CD4-positive, alpha-beta memory T cell (primary cell): ENCODE measurements around the gene CCL5. TPM values are rescaled to one million over a fixed set of nuclear protein-coding genes. Genes with fewer than 3 reads are reported as not detected.

ENCODE experiments used
- CTCF ChIA-PET: fragments of 350-600 bp; sonication (Branson Sonifier 250); formaldehyde crosslinking; loops from one replicate; lab custom pipeline; 2021; ENCODE audit warnings: inconsistent platforms; ENCODE audit not compliant: partially characterized antibody; lab: Charles Lee
- POLR2A ChIA-PET: fragments of 350-600 bp; sonication (Branson Sonifier 250); formaldehyde crosslinking; loops from one replicate; lab custom pipeline; 2021; ENCODE audit not compliant: partially characterized antibody; lab: Charles Lee
- DNase-seq, 5 donors: peaks; one replicate each; pipeline versions ENCODE4 v3.0.0 to v3.0.0-alpha.2; 2020 to 2022; ENCODE audit warnings: mixed read lengths in 1 of 5
- H3K27ac ChIP-seq: one replicate; pipeline ENCODE4 v1.7.0; 2013; ENCODE audit warnings: low read depth, low read length
- H3K27me3 ChIP-seq: 2 replicates; pipeline ENCODE4 v1.7.0; 2013; ENCODE audit warnings: mild to moderate bottlenecking, low read length, moderate library complexity; ENCODE audit not compliant: insufficient read depth
- H3K36me3 ChIP-seq: 2 replicates; pipeline ENCODE4 v1.7.0; 2013; ENCODE audit warnings: mild to moderate bottlenecking, low read length, moderate library complexity; ENCODE audit not compliant: insufficient read depth
- H3K4me1 ChIP-seq: 2 replicates; pipeline ENCODE4 v1.7.0; 2013; ENCODE audit warnings: mild to moderate bottlenecking, low read length, moderate library complexity; ENCODE audit not compliant: insufficient read depth
- H3K4me3 ChIP-seq, 2 donors: one replicate each; pipeline ENCODE4 v1.7.0; 2013; ENCODE audit warnings: low read length in 2 of 2, mild to moderate bottlenecking in 1 of 2
- H3K9me3 ChIP-seq, 2 donors: one replicate each; pipeline ENCODE4 v1.7.0; 2013; ENCODE audit warnings: low read length in 2 of 2, control low read depth in 1 of 2; ENCODE audit not compliant: control insufficient read depth in 1 of 2
- H3K27ac Mint-ChIP-seq, 7 donors: one replicate each; pipeline ENCODE4 v1.8.0; 2020 to 2021; ENCODE audit warnings: mixed read lengths in 7 of 7, mild to moderate bottlenecking in 6 of 7, inconsistent platforms in 3 of 7, moderate library complexity in 3 of 7
- H3K27me3 Mint-ChIP-seq, 2 donors: one replicate each; pipeline ENCODE4 v1.8.0; 2020 to 2021; ENCODE audit warnings: mixed read lengths in 2 of 2
- H3K36me3 Mint-ChIP-seq, 2 donors: one replicate each; pipeline ENCODE4 v1.8.0; 2020 to 2021; ENCODE audit warnings: mixed read lengths in 2 of 2, inconsistent platforms in 1 of 2, mild to moderate bottlenecking in 1 of 2
- H3K4me1 Mint-ChIP-seq, 4 donors: one replicate each; pipeline ENCODE4 v1.8.0; 2020 to 2021; ENCODE audit warnings: mixed read lengths in 4 of 4, mild to moderate bottlenecking in 1 of 4
- H3K4me3 Mint-ChIP-seq, 8 donors: one replicate each; pipeline ENCODE4 v1.8.0; 2020 to 2021; ENCODE audit warnings: mixed read lengths in 8 of 8, mild to moderate bottlenecking in 7 of 8, moderate library complexity in 6 of 8, inconsistent platforms in 3 of 8
- H3K9me3 Mint-ChIP-seq, 8 donors: one replicate each; pipeline ENCODE4 v1.8.0; 2020 to 2021; ENCODE audit warnings: mixed read lengths in 8 of 8, mild to moderate bottlenecking in 5 of 8, inconsistent platforms in 3 of 8, moderate library complexity in 1 of 8
- intact Hi-C: fragments of 100-400 bp; cut with micrococcal nuclease; formaldehyde crosslinking; loops from one replicate; pipeline ENCODE4 v1.15.1; 2023
- polyA plus RNA-seq, 2 donors: library from polyadenylated mRNA; unstranded; fragments of 300-500 nt; fragmentation: Illumina TruSeq; gene quantifications; one replicate each; pipeline ENCODE4 v1.2.3, GENCODE V29; 2021
- total RNA-seq, 2 experiments: library from RNA; stranded (reverse); gene quantifications; one replicate each; pipeline ENCODE4 v1.2.3, GENCODE V29; 2021

CCL5 gene
- total and polyA plus RNA-seq, 4 experiments from 2014 or later = 156 to 309 (median 244) TPM

- Histone ChIP-seq H3K27ac (no peak overlapping the region), H3K36me3 (peaks cover 3% of the 10 kb centered on the region), H3K27me3 (no peaks in the 10 kb centered on the region), H3K4me3 (no peak overlapping the region), H3K9me3 (no peaks in the 10 kb centered on the region), H3K4me1 (peaks cover 15% of the 10 kb centered on the region)
- Mint-ChIP-seq H3K27me3 (no peaks in the 10 kb centered on the region), H3K4me1 (peaks cover 14 to 48% (median 30%) of the 10 kb centered on the region in 4 donors), H3K36me3 (peaks cover 11 to 27% of the 10 kb centered on the region in 2 donors), H3K9me3 (no peaks in the 10 kb centered on the region), H3K27ac (peak overlapping the region in 5 of 7 donors; percentile 6 to 55 (median 43)), H3K4me3 (peak overlapping the region in 1 of 8 donors; percentile 13)
- ChIA-PET POLR2A (interaction anchor here (0.7 to 5.4 kb wide), 12 partner anchors 9 to 60 kb away, joined by 3 to 52 read pairs (median 7); partner anchors contain the start of genes CCL5 and RDM1), CTCF (interaction anchor here (1.0 to 5.6 kb wide), 12 partner anchors 9 to 202 kb away, joined by 3 to 24 read pairs (median 6); partner anchors contain the start of gene CCL5)
- DNase-seq = peak in 4 of 5 donors; percentile 26 to 49 (median 36)
- intact Hi-C loops = loop anchor here (5.0 kb wide), 1 partner anchor 36 kb away; no protein-coding TSS in a partner anchor
These were observed 9.0 kb downstream of the CCL5 start for GRCh38 chr17:35870906-35871819.

GRCh38 chr17:35868737-35869136 lies 11.4 kb downstream of the CCL5 start, which contains the start of gene HEATR9:
TSS of gene HEATR9 (minus strand) at chr17:35868891. CDS start at chr17:35868742, 149 bp downstream.
- Histone ChIP-seq H3K36me3 (peaks cover 3% of the 10 kb centered on the region), H3K4me3 (no peak within 1 kb of the TSS), H3K27ac (no peak within 1 kb of the TSS), H3K27me3 (no peaks in the 10 kb centered on the region), H3K9me3 (no peaks in the 10 kb centered on the region), H3K4me1 (peaks cover 15% of the 10 kb centered on the region)
- no peak for DNase-seq
- ChIA-PET POLR2A (interaction anchor here (1.5 to 5.4 kb wide), 3 partner anchors 14 to 32 kb away, joined by 3 to 52 read pairs (median 5); no protein-coding TSS in a partner anchor), CTCF (interaction anchor here (0.6 to 5.6 kb wide), 2 partner anchors 19 to 65 kb away, joined by 3 to 24 read pairs; no protein-coding TSS in a partner anchor)
- peaks cover 10 to 11% of the 10 kb centered on the region in 2 donors for H3K36me3 Mint-ChIP-seq
- H3K4me3 Mint-ChIP-seq = no peak within 1 kb of the TSS
- H3K4me1 Mint-ChIP-seq = peaks cover 12 to 43% (median 28%) of the 10 kb centered on the region in 4 donors
- H3K9me3 Mint-ChIP-seq = no peaks in the 10 kb centered on the region
- no peaks in the 10 kb centered on the region for H3K27me3 Mint-ChIP-seq
- intact Hi-C loops = no loop called here
- peak within 1 kb of the TSS in 5 of 7 donors; percentile 3 to 76 (median 57) for H3K27ac Mint-ChIP-seq

- H3K27me3 Mint-ChIP-seq = no peaks in the 10 kb centered on the region
- intact Hi-C loops = no loop called here
- H3K9me3 Mint-ChIP-seq = no peaks in the 10 kb centered on the region
- H3K27ac ChIP-seq = no peak overlapping the region
- peaks cover 8 to 35% (median 24%) of the 10 kb centered on the region in 4 donors for H3K4me1 Mint-ChIP-seq
- H3K4me3 ChIP-seq = no peak overlapping the region
- DNase-seq = no peak
- ChIA-PET POLR2A (interaction anchor here (1.3 to 5.4 kb wide), 2 partner anchors 12 to 22 kb away, joined by 3 to 52 read pairs; no protein-coding TSS in a partner anchor), CTCF (interaction anchor here (0.8 to 5.6 kb wide), 2 partner anchors 18 to 21 kb away, joined by 3 to 24 read pairs; no protein-coding TSS in a partner anchor)
- H3K9me3 ChIP-seq = no peaks in the 10 kb centered on the region
- no peaks in the 10 kb centered on the region for H3K36me3 ChIP-seq
- H3K27me3 ChIP-seq = no peaks in the 10 kb centered on the region
- peaks cover 10 to 12% of the 10 kb centered on the region in 2 donors for H3K36me3 Mint-ChIP-seq
- H3K4me1 ChIP-seq = peaks cover 15% of the 10 kb centered on the region
- no peak overlapping the region for H3K4me3 Mint-ChIP-seq
- no peak overlapping the region for H3K27ac Mint-ChIP-seq
These were observed 12.6 kb downstream of the CCL5 start for GRCh38 chr17:35867574-35867973.

GRCh38 chr17:35866341-35866950 lies 13.7 kb downstream of the CCL5 start:
- no peak overlapping the region for H3K27ac Mint-ChIP-seq
- H3K36me3 Mint-ChIP-seq = peaks cover 4 to 6% of the 10 kb centered on the region in 2 donors
- H3K4me1 Mint-ChIP-seq = peaks cover 7 to 27% (median 18%) of the 10 kb centered on the region in 4 donors

GRCh38 chr17:35865412-35866340 lies 14.5 kb downstream of the CCL5 start:
- Histone ChIP-seq H3K4me1 (peaks cover 11% of the 10 kb centered on the region), H3K36me3 (no peaks in the 10 kb centered on the region), H3K9me3 (no peaks in the 10 kb centered on the region), H3K27ac (no peak overlapping the region), H3K27me3 (no peaks in the 10 kb centered on the region), H3K4me3 (no peak overlapping the region)
- peaks cover 4 to 6% of the 10 kb centered on the region in 2 donors for H3K36me3 Mint-ChIP-seq
- intact Hi-C loops = no loop called here
- no peaks in the 10 kb centered on the region for H3K27me3 Mint-ChIP-seq
- no peak for DNase-seq
- CTCF ChIA-PET = interaction anchor here (1.1 to 2.1 kb wide), 3 partner anchors 10 to 101 kb away, joined by 3 to 6 read pairs (median 4); no protein-coding TSS in a partner anchor
- peak overlapping the region in 4 of 7 donors; percentile 14 to 74 (median 64) for H3K27ac Mint-ChIP-seq
- peaks cover 2 to 20% (median 13%) of the 10 kb centered on the region in 4 donors for H3K4me1 Mint-ChIP-seq
- POLR2A ChIA-PET = interaction anchor here (1.0 to 1.2 kb wide), 2 partner anchors 9 to 32 kb away, joined by 3 read pairs; no protein-coding TSS in a partner anchor
- H3K4me3 Mint-ChIP-seq = no peak overlapping the region
- H3K9me3 Mint-ChIP-seq = no peaks in the 10 kb centered on the region

More at GRCh38 chr17:35866341-35866950, 13.7 kb downstream of the CCL5 start:
- no peak for DNase-seq
- POLR2A ChIA-PET = interaction anchor here (1.0 kb wide), 1 partner anchor 32 kb away, joined by 3 read pairs; no protein-coding TSS in a partner anchor
- peaks cover 15% of the 10 kb centered on the region for H3K4me1 ChIP-seq
- H3K36me3 ChIP-seq = no peaks in the 10 kb centered on the region
- no peak overlapping the region for H3K27ac ChIP-seq
- H3K27me3 ChIP-seq = no peaks in the 10 kb centered on the region
- no peaks in the 10 kb centered on the region for H3K9me3 ChIP-seq
- H3K9me3 Mint-ChIP-seq = no peaks in the 10 kb centered on the region
- H3K4me3 ChIP-seq = no peak overlapping the region
- CTCF ChIA-PET = interaction anchor here (0.8 kb wide), 1 partner anchor 20 kb away, joined by 3 read pairs; no protein-coding TSS in a partner anchor
- intact Hi-C loops = no loop called here
- H3K4me3 Mint-ChIP-seq = no peak overlapping the region
- H3K27me3 Mint-ChIP-seq = no peaks in the 10 kb centered on the region

GRCh38 chr17:35864853-35865252 lies 15.3 kb downstream of the CCL5 start:
- Mint-ChIP-seq H3K9me3 (no peaks in the 10 kb centered on the region), H3K27ac (peak overlapping the region in 1 of 7 donors; percentile 56), H3K4me1 (peaks cover 2 to 20% (median 12%) of the 10 kb centered on the region in 4 donors), H3K27me3 (no peaks in the 10 kb centered on the region), H3K36me3 (peaks cover 2 to 6% of the 10 kb centered on the region in 2 donors), H3K4me3 (no peak overlapping the region)
- Histone ChIP-seq H3K27ac (no peak overlapping the region), H3K9me3 (no peaks in the 10 kb centered on the region), H3K27me3 (no peaks in the 10 kb centered on the region), H3K4me1 (peaks cover 11% of the 10 kb centered on the region), H3K4me3 (no peak overlapping the region), H3K36me3 (no peaks in the 10 kb centered on the region)
- DNase-seq = no peak
- ChIA-PET POLR2A (interaction anchor here (1.2 kb wide), 1 partner anchor 9 kb away, joined by 3 read pairs; no protein-coding TSS in a partner anchor), CTCF (interaction anchor here (0.9 to 2.1 kb wide), 4 partner anchors 11 to 101 kb away, joined by 3 to 6 read pairs (median 4); no protein-coding TSS in a partner anchor)
- intact Hi-C loops = no loop called here
